WTC11 (cell line): ENCODE measurements around the gene RHEB. TPM values are rescaled to one million over a fixed set of nuclear protein-coding genes. Genes with fewer than 3 reads are reported as not detected.
A peak's percentile ranks its signal among the peaks of the same experiment; 100 is the strongest.

ENCODE experiments used
- ATAC-seq: fragments of 200-7000 bp; cut with Tn5 transposase; 2 replicates; pipeline ENCODE4 v1.10.0; 2021; ENCODE audit warnings: mild to moderate bottlenecking, moderate library complexity
- CTCF ChIA-PET: fragments of 300-600 bp; sonication (Branson Sonifier 250); formaldehyde crosslinking; loops from one replicate; lab custom pipeline; 2021; ENCODE audit warnings: antibody characterized with exemption; lab: Charles Lee
- POLR2A ChIA-PET: fragments of 350-600 bp; sonication (Branson Sonifier 250); formaldehyde crosslinking; loops from one replicate; lab custom pipeline; 2021; ENCODE audit warnings: antibody characterized with exemption; lab: Charles Lee
- DNase-seq: peaks from one replicate; pipeline ENCODE4 v3.0.0; 2021; ENCODE audit warnings: low spot score
- H3K27ac Mint-ChIP-seq: 2 replicates; pipeline ENCODE4 v1.8.0; 2021; ENCODE audit warnings: mixed read lengths
- H3K27me3 Mint-ChIP-seq: 2 replicates; pipeline ENCODE4 v1.8.0; 2021; ENCODE audit warnings: low read depth, mild to moderate bottlenecking, moderate library complexity, mixed read lengths
- H3K36me3 Mint-ChIP-seq: 2 replicates; pipeline ENCODE4 v1.8.0; 2021; ENCODE audit warnings: mixed read lengths
- H3K4me1 Mint-ChIP-seq: 2 replicates; pipeline ENCODE4 v1.8.0; 2022; ENCODE audit warnings: mixed read lengths
- H3K4me3 Mint-ChIP-seq: 2 replicates; pipeline ENCODE4 v1.8.0; 2021; ENCODE audit warnings: mild to moderate bottlenecking, moderate library complexity, mixed read lengths
- H3K9me3 Mint-ChIP-seq: 2 replicates; pipeline ENCODE4 v1.8.0; 2021; ENCODE audit warnings: mixed read lengths
- CTCF ChIP-seq: fragments of 200-600 bp; IDR thresholded peaks from 2 replicates; pipeline ENCODE4 v1.8.0; 2022; ENCODE audit warnings: antibody characterized with exemption
- E2F1 ChIP-seq: sonication (generic); formaldehyde crosslinking; IDR thresholded peaks from 2 replicates; pipeline ENCODE4 v1.8.0; 2022; ENCODE audit warnings: mild to moderate bottlenecking, missing genetic modification reagents
- EMX1 ChIP-seq: fragments of 250-450 bp; sonication (Bioruptor Pico); IDR thresholded peaks from 2 replicates; pipeline ENCODE4 v1.8.0; 2021; ENCODE audit warnings: mild to moderate bottlenecking
- ESRRA ChIP-seq: sonication (generic); formaldehyde crosslinking; IDR thresholded peaks from 2 replicates; pipeline ENCODE4 v1.8.1; 2022; ENCODE audit warnings: mild to moderate bottlenecking, missing genetic modification reagents, borderline replicate concordance
- FOXP1 ChIP-seq: sonication (generic); formaldehyde crosslinking; IDR thresholded peaks from 2 replicates; pipeline ENCODE4 v1.8.0; 2022; ENCODE audit warnings: missing genetic modification reagents, mild to moderate bottlenecking, moderate library complexity, borderline replicate concordance
- GRHL2 ChIP-seq: fragments of 250-450 bp; sonication (Bioruptor Pico); IDR thresholded peaks from 2 replicates; pipeline ENCODE4 v1.8.0; 2022; ENCODE audit warnings: mild to moderate bottlenecking, moderate library complexity; ENCODE audit not compliant: insufficient replicate concordance, severe bottlenecking
- MAX ChIP-seq: sonication (generic); formaldehyde crosslinking; IDR thresholded peaks from 2 replicates; pipeline ENCODE4 v1.8.0; 2022; ENCODE audit warnings: mild to moderate bottlenecking, missing genetic modification reagents
- NFYB ChIP-seq: sonication (generic); formaldehyde crosslinking; conservative IDR thresholded peaks from 2 replicates; pipeline ENCODE4 v1.8.0; 2022; ENCODE audit warnings: low read depth, missing genetic modification reagents
- NR1H2 ChIP-seq: sonication (generic); formaldehyde crosslinking; IDR thresholded peaks from 2 replicates; pipeline ENCODE4 v1.9.0; 2021; ENCODE audit warnings: mild to moderate bottlenecking, moderate library complexity, missing genetic modification reagents
- OVOL2 ChIP-seq: fragments of 250-450 bp; sonication (Bioruptor Pico); IDR thresholded peaks from 2 replicates; pipeline ENCODE4 v1.9.0; 2021; ENCODE audit warnings: mild to moderate bottlenecking, borderline replicate concordance
- PREB ChIP-seq: sonication (generic); formaldehyde crosslinking; IDR thresholded peaks from 2 replicates; pipeline ENCODE4 v1.8.1; 2022; ENCODE audit warnings: mild to moderate bottlenecking, missing genetic modification reagents, moderate library complexity, borderline replicate concordance
- SMAD3 ChIP-seq: sonication (generic); formaldehyde crosslinking; IDR thresholded peaks from 2 replicates; pipeline ENCODE4 v1.8.0; 2022; ENCODE audit warnings: missing genetic modification reagents, mild to moderate bottlenecking, borderline replicate concordance
- USF1 ChIP-seq: sonication (generic); formaldehyde crosslinking; IDR thresholded peaks from 2 replicates; pipeline ENCODE4 v1.8.0; 2022; ENCODE audit warnings: mild to moderate bottlenecking, missing genetic modification reagents
- ZBTB21 ChIP-seq: sonication (generic); formaldehyde crosslinking; IDR thresholded peaks from 2 replicates; pipeline ENCODE4 v1.8.1; 2023; ENCODE audit warnings: mild to moderate bottlenecking, missing genetic modification reagents, borderline replicate concordance
- ZNF121 ChIP-seq: sonication (generic); formaldehyde crosslinking; IDR thresholded peaks from 2 replicates; pipeline ENCODE4 v1.8.0; 2023; ENCODE audit warnings: missing genetic modification reagents
- ZNF263 ChIP-seq: sonication (generic); formaldehyde crosslinking; IDR thresholded peaks from 2 replicates; pipeline ENCODE4 v1.8.1; 2022; ENCODE audit warnings: low read depth, mild to moderate bottlenecking, moderate library complexity, missing genetic modification reagents
- ZNF281 ChIP-seq: sonication (generic); formaldehyde crosslinking; IDR thresholded peaks from 2 replicates; pipeline ENCODE4 v1.8.0; 2023; ENCODE audit warnings: mild to moderate bottlenecking, missing genetic modification reagents
- ZNF532 ChIP-seq: fragments of 250-450 bp; sonication (Bioruptor Pico); IDR thresholded peaks from 2 replicates; pipeline ENCODE4 v1.9.0; 2021; ENCODE audit warnings: mild to moderate bottlenecking, borderline replicate concordance
- total RNA-seq: library from RNA; stranded (reverse); gene quantifications from 3 replicates; pipeline ENCODE4 v1.2.3, GENCODE V29; 2021

RHEB gene
- total RNA-seq, 1 experiment from 2014 or later: 133 TPM

GRCh38 chr7:151490456-151491105 is 29.1 kb downstream of the RHEB start (continued):
- no peak for TF ChIP-seq USF1
- no peak for TF ChIP-seq ZNF532 (CRISPR knock-in tag)
- no peak for TF ChIP-seq ZNF121 (CRISPR knock-in tag)
- no peak for TF ChIP-seq FOXP1 (CRISPR knock-in tag)
- no peak for TF ChIP-seq ESRRA
- TF ChIP-seq MAX (CRISPR knock-in tag): no peak
- TF ChIP-seq SMAD3 (CRISPR knock-in tag): no peak
- TF ChIP-seq ZBTB21 (CRISPR knock-in tag): no peak
- TF ChIP-seq OVOL2: no peak
- no peak for TF ChIP-seq GRHL2
- TF ChIP-seq CTCF: no peak

- POLR2A ChIA-PET: no interaction called here
- Mint-ChIP-seq H3K4me1 (peaks cover 59% of the 10 kb centered on the region), H3K9me3 (peaks cover 3% of the 10 kb centered on the region; the same call in 1 of the 2 replicates), H3K4me3 (no peak overlapping the region), H3K27me3 (no peaks in the 10 kb centered on the region), H3K27ac (peak overlapping the region; percentile 30), H3K36me3 (peaks cover 56% of the 10 kb centered on the region)
- DNase-seq: no peak
- CTCF ChIA-PET: interaction anchor here (0.9 kb wide), 2 partner anchors 18 to 138 kb away, joined by 3 read pairs; no protein-coding TSS in a partner anchor
- ATAC-seq: no peak
- TF ChIP-seq EMX1 (CRISPR knock-in tag): no peak
Measured at GRCh38 chr7:151489498-151489897, 30.2 kb downstream of the RHEB start.

GRCh38 chr7:151488096-151488495 is 31.6 kb downstream of the RHEB start:
- Mint-ChIP-seq H3K4me1 (peaks cover 48% of the 10 kb centered on the region), H3K27me3 (no peaks in the 10 kb centered on the region), H3K9me3 (peaks cover 3% of the 10 kb centered on the region; the same call in 1 of the 2 replicates), H3K27ac (no peak overlapping the region)
- CTCF ChIA-PET: no interaction called here
- ATAC-seq: no peak
- no peak for TF ChIP-seq ZNF281 (CRISPR knock-in tag)
- no peak for TF ChIP-seq PREB (CRISPR knock-in tag)
- TF ChIP-seq NR1H2: no peak
- TF ChIP-seq ZNF263: no peak
- no peak for TF ChIP-seq E2F1 (CRISPR knock-in tag)
- TF ChIP-seq NFYB (CRISPR knock-in tag): no peak
- TF ChIP-seq OVOL2: no peak
- TF ChIP-seq, all 79 proteins: peak for 0
- peaks cover 67% of the 10 kb centered on the region for H3K36me3 Mint-ChIP-seq
- POLR2A ChIA-PET: no interaction called here
- no peak overlapping the region for H3K4me3 Mint-ChIP-seq
- DNase-seq: no peak
